SIG-M5 treated with dmso at 0.1 percent for 504 hours (cell line): ENCODE measurements around the gene TOB2.
"Not testable (repeated sequence)": the region's sequence is repeated elsewhere in the genome, so short reads cannot be mapped to it uniquely, and the experiment has no call there.

ENCODE experiments used
- DNase-seq: peaks from one replicate; lab custom pipeline; 2025; ENCODE audit not compliant: unreplicated experiment; lab: John Stamatoyannopoulos, UW

Gene TOB2

DNA sequence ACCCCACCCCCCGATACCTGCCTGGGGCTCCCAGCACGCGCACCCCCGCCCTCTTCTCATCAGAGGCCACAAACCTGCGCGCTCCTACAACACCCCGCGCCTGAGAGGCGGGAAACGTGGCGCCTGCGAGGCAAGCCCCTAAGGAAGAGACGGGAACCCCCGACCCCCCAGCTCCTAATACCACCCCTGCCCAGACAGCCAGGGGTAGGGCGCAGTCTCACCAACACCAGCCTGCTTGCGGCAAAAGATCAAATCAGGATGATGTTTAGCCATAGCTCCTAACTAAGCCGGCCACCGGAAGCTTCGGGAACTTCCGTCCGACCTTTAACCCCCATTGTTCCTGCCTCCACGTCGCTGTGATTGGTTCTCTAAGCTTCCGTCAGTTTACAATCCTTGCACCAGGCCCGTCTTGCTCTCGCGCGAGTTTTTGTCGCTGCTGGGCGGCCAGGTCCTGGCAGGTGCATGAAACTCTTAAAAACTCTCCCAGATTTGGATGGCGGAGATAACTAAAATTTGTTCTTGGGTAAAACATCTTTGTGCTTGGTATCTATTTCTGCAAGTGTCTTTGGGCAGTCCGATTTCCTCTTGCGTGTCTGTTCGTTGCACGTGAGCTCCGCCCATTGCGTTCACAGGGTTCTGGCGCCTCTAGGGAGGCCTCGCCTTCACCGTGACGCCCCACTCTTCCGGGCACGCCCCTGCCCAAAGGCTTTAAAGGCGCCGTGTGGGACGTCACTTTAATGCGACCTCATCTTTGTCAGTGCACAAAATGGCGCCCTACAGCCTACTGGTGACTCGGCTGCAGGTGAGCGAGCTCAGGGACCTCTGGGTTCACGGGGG, 22.0 kb upstream of the TOB2 start, which contains the start of the genes ACO2 and PHF5A:
Gene ACO2 (plus strand): TSS at position 737 of the 837 bp plus-strand sequence. CDS start 30 bp downstream, at position 767.
Gene PHF5A (minus strand): TSS at position 312 of the 837 bp plus-strand sequence. CDS start 39 bp downstream, at position 273.
- peak; percentile 98 for DNase-seq

GRCh38 chr22:41461901-41462300, 15.3 kb upstream of the TOB2 start:
- DNase-seq: no peak

GRCh38 chr22:41460071-41460470, 13.5 kb upstream of the TOB2 start:
- DNase-seq: not testable (repeated sequence)

DNA sequence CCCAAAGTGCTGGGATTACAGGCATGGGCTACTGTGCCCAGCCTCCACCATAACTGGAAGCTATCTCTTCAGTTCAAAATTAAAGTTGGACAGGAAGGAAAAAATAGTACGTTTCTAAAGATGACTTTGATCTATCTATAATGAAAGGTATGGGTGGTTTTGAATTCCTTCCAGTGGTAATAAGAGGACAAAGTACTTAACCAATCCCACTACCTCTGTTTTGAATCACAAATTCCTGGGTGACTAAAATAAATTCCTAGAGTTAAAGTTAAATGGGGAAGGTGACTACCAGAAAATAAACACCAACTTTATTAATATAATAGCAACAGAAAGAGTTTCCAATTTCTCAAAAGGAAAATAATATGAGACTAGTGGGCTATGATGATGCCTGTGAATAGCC, 12.8 kb upstream of the TOB2 start:
- no peak for DNase-seq

GRCh38 chr22:41458161-41458728, 11.6 kb upstream of the TOB2 start:
- no peak for DNase-seq

- DNase-seq: peak; percentile 99
Observed at GRCh38 chr22:41448189-41448808, 1.7 kb upstream of the TOB2 start.

DNA sequence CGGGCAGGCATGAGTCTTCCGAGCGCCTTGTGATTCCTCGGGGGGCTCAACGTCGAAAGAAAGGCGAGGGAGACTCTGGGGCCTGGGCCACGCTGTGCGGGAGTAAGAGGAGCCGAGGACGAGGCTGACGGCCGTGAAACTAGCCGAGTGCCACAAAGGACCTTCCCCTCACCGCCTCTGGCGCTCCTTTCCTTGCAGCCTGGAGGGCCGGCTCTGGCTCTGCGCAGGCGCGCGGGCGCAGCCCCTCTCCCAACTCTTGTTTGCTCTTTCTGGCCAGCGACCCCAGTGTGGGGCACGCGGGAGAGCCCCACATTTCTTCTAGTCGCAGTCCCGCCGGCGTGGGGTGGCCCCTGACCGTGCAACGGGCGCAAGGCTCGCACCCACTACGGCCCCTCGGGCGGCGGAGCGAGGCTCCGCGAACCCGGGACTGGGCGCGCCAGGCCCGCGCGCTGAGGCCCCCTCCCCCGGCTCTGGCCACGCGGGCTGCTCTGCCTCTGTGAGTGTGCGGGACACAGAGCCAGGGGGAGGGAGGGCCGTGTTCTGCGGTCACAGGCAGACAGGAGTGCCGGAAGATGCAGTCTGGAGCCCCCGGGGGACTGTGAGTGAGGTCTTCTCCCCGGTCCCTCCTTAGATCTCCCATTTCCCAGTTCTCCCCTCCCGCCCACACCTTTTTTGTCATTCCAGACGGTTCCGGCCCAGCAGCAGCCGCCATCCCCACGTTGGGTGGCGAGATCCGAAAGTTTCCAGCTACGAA, 1.0 kb upstream of the TOB2 start:
- DNase-seq: peak; percentile 60

DNA sequence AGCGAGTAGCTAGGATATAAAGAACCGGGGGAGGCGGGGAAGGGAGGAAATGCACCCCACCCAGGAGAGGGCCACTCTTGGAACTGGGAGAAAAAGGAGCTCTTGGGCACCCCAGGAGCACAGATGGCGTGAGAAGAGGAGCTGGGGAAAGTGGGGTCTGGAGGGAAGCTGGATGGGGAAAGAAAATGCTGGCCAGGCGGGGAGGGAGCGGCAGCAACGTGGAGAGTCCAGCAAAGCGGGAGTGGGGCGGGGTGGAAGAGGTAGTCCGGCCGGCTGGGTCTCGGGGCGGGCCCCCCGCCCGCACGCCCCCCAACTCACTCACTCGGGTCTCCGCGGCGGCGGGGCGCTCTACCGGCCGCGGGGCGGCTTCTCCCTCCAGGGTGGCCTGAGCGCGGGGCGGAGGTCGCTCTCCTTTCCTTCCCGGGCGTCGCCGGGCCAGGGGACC, 522 bp downstream of the TOB2 start:
- peak; percentile 23 for DNase-seq

GRCh38 chr22:41445129-41446056, 1.2 kb downstream of the TOB2 start:
- DNase-seq: peak; percentile 24

DNA sequence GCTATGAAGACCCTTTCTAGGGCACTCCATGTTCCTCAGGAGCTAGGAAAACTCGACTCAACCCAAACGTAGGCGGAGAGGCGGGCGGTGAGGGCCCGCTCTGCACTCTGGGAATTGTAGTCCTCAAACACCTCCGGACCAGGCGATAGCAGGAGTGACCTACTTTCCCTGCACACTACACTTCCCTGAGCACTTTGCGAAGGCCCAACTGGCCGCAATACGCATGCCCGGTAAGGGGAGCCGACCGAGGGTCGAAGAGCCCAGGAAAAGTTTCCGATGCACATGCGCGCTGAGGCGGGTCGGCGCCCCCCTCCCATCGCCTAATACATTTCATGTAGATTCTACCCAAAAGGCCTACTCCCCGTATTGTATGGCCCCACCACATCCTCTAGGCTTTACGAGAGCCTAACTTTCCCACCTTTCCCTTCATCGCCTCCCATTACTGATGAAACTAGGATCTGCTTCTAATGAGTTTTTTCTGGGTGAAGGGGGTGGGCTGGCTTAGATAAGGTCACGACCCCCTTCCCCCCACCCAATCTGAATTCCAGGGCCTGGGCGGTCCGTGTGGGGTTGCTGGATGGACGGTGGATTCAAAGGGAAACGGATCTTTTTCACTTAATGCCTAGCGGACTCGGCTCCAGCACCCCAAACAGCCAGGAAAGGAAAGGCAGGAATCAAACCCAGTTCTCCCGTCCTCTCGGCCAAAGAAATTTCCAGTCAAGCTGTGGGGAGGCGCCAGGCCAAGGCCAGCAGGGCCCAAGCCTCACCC, 2.1 kb downstream of the TOB2 start:
- DNase-seq: peak; percentile 94

- no peak for DNase-seq
Observed at GRCh38 chr22:41442240-41442792, 4.3 kb downstream of the TOB2 start.

DNA sequence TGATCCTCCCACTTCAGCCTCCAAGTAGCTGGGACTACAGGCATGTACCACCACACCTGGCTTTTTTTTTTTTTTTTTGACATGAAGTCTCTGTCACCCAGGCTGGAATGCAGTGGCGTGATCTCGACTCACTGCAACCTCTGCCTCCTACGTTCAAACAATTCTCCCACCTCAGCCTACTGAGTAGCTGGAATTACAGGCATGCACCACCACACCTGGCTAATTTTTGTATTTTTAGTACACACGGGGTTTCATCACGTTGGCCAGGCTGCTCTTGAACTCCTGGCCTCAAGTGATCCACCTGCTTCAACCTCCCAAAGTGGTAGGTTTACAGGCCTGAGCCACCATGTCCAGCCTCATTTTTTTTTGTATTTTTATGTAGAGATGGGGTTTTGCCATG, 6.1 kb downstream of the TOB2 start:
- not testable (repeated sequence) for DNase-seq

DNA sequence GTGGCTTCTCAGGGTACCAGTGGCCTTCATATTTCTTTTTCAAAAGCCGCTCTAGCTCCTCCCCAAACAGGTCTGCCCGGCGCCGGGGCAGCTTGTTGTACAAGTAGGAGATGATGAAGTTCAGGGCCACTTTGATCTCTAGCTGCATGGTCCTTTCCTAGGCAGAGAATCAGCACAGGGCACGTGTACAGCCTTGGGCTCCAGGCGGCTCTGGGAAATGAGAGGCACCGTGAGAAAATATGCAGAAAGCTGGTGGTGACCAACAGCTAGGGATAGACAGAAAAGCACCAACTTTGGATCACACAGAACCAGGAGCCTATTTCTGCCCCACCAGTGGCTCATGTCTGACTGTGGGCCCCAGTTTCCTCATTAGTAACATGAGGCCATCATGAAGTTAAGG, 9.4 kb downstream of the TOB2 start:
- DNase-seq: no peak

DNA sequence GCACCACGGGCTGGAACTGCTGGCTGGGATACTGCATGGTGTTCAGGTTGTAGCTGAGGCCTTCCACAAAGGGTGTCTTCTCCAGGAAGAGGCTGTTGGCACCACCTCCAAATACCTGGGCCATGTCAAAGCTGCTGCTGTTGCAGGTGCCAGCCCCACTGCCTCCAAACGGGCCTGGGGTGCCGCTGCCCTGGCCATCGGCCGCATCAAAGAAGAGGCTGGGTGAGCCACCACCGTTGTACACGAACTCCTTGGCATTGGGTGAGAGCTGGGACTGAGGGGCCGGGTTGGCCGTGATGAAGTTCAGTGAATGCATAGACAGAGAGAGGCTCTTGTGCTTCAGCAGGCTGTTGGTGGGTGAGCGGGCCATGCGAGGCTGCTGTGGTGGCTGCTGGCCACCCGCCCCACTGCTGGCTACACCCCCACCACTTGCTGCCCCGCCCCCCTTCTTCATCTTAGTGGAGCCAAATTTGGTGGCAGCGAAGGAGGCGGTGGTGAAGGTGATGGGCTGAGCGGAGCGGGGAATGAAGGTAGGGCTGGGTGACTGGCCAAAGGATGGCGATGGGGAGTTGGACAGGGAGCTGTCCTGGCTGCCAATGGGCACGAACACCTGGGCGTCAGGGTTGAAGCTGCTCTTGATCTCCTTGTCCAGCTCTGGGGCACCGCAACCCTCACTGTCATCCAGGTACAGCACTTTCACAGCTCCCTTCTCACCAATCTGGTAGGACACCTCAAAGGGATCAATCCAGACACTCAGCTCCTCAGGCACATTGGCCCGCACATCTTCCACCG, 10.1 kb downstream of the TOB2 start:
- DNase-seq: no peak

DNA sequence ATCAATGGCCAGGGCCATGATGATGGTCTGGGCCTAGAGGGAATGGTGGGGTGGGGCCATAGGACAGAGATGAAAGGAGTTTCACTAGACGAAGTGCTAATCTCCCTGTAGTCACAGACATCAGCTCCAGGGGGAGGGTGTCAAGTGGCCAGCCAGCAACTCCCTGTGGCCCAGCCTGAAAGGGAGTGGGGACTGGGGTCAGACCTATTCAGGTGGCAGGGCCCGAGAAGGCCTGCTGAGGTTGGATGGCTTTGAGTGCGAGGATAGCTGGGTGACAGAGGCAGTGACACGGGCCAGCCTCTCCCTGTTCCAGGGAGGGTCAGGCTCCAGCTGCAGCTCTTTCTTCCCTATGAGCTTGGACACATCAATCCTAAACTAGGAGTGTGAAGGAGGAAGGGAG, 11.0 kb downstream of the TOB2 start:
- DNase-seq: no peak

GRCh38 chr22:41434361-41435003, 12.1 kb downstream of the TOB2 start:
- DNase-seq: not testable (repeated sequence)

DNA sequence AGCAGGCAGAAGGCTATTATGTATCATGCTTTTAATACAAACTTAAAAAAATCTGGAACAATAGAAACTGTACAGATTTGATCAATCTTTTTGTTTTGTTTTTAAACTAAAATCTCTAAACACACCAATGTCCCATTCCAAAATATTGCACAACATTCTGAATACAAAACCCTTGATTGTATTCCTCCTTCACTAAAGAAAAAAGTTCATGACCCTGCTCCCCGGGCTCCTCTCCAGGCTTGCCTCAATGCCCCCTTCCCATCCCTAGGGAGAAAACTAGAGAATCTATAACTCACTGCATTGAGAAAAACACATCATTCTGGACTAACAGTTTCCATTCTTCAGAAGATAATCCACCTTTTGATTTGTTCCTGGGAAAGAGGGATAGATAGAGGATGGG, 13.1 kb downstream of the TOB2 start:
- not testable (repeated sequence) for DNase-seq

DNA sequence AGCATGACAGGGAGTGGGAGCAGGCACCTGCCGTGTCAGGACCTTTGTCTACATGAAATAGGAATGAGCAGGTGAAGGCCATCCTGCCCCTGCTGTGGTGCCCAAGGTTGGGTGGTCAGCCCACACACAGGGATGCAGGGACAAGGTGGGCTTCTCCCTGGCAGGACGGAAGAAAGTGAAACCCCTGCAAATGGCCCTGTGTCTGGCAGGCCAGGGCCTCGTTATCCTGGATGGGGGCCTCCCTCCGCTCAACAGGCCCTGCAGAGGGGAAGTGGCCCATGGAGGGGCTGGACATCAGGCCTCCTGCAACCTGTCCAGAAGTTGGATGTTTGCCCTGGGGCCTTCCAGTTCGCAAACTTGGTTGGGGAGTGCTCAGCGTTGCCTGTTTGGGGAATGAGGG, 14.9 kb downstream of the TOB2 start:
- DNase-seq: no peak
